GM18867 (cell line): ENCODE data around the gene MYRIP.

Experiments
- ATAC-seq: cut with Tn5 transposase; IDR thresholded peaks from one replicate; pipeline ENCODE4 v1.9.1; 2021; ENCODE audit warnings: mild to moderate bottlenecking, moderate library complexity; ENCODE audit not compliant: unreplicated experiment

Gene MYRIP

GRCh38 chr3:40216471-40216870, 407.1 kb downstream of the MYRIP start:
- no peak for ATAC-seq

- no peak for ATAC-seq
These were observed 414.4 kb downstream of the MYRIP start for GRCh38 chr3:40223856-40224255.

- no peak for ATAC-seq
These were observed 415.5 kb downstream of the MYRIP start for GRCh38 chr3:40224796-40225515.

GRCh38 chr3:40226636-40227035, 417.2 kb downstream of the MYRIP start:
- no peak for ATAC-seq

- no peak for ATAC-seq
These were observed 419.5 kb downstream of the MYRIP start for GRCh38 chr3:40228792-40229350.

- ATAC-seq = peak; percentile 70
These were observed 420.0 kb downstream of the MYRIP start for GRCh38 chr3:40229386-40229785.

GRCh38 chr3:40229963-40230362, 420.6 kb downstream of the MYRIP start:
- ATAC-seq = no peak

GRCh38 chr3:40230382-40230781, 421.0 kb downstream of the MYRIP start:
- ATAC-seq = no peak

- no peak for ATAC-seq
These were observed 423.2 kb downstream of the MYRIP start for GRCh38 chr3:40232626-40233025.

- ATAC-seq = no peak
These were observed 427.8 kb downstream of the MYRIP start for GRCh38 chr3:40237159-40237558.

GRCh38 chr3:40237889-40238571, 428.6 kb downstream of the MYRIP start:
- ATAC-seq = no peak

GRCh38 chr3:40240921-40241320, 431.5 kb downstream of the MYRIP start:
- no peak for ATAC-seq

GRCh38 chr3:40242216-40242615, 432.8 kb downstream of the MYRIP start:
- no peak for ATAC-seq

GRCh38 chr3:40242638-40243037, 433.2 kb downstream of the MYRIP start:
- ATAC-seq = no peak

GRCh38 chr3:40243056-40243455, 433.6 kb downstream of the MYRIP start:
- ATAC-seq = no peak

GRCh38 chr3:40247714-40248454, 438.5 kb downstream of the MYRIP start:
- no peak for ATAC-seq

GRCh38 chr3:40248591-40248990, 439.2 kb downstream of the MYRIP start:
- no peak for ATAC-seq

- ATAC-seq = no peak
These were observed 439.8 kb downstream of the MYRIP start for GRCh38 chr3:40249168-40249567.

GRCh38 chr3:40254491-40254890, 445.1 kb downstream of the MYRIP start:
- ATAC-seq = no peak

- ATAC-seq = no peak
These were observed 445.5 kb downstream of the MYRIP start for GRCh38 chr3:40254891-40255290.

GRCh38 chr3:40255532-40255931, 446.1 kb downstream of the MYRIP start:
- no peak for ATAC-seq

GRCh38 chr3:40258064-40258463, 448.7 kb downstream of the MYRIP start:
- no peak for ATAC-seq
